ENCODE measurements around the gene CDCA3. TPM values are rescaled to one million over a fixed set of nuclear protein-coding genes. Genes with fewer than 3 reads are reported as not detected.
A peak's percentile ranks its signal among the peaks of the same experiment; 100 is the strongest.
"Not testable (repeated sequence)": the region's sequence is repeated elsewhere in the genome, so short reads cannot be mapped to it uniquely, and the experiment has no call there.

Gene CDCA3
- total RNA-seq (2014; rRNA removed; shearing (Covaris generic)): 30.8 and 52.8 TPM in 2 replicates

- DNase-seq (ENCODE audit: low spot score): peak; percentile 94
These were observed at the start of gene CDCA3 for GRCh38 chr12:6851153-6851920. TSS of gene CDCA3 (minus strand) at chr12:6851286. CDS start at chr12:6850952, 334 bp downstream.

- DNase-seq (ENCODE audit: low spot score): no peak
These were observed 48.9 kb upstream of the CDCA3 start for GRCh38 chr12:6899837-6900519.

DNA sequence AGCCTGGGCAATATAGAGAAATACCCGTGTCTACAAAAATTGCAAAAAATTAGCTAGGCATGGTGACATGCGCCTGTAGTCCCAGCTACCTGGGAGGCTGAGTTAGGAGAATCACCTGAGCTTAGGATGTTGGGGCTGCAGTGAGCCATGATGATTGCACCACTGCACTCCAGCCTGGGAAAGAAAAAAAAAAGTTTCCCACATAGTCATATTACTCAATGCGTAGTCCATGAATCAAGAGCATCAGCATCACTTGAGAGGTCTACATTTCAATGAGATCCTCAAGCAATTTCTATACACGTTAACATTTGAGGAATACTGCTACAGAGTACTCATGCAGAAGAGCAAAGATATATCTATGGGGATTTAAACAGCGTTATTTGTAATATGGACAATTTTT is 48.3 kb upstream of the CDCA3 start:
- DNase-seq (ENCODE audit: low spot score): no peak

- no peak for DNase-seq (ENCODE audit: low spot score)
These were observed 45.9 kb upstream of the CDCA3 start for GRCh38 chr12:6896846-6897435.

GRCh38 chr12:6894321-6894720 is 43.2 kb upstream of the CDCA3 start:
- DNase-seq (ENCODE audit: low spot score): no peak

- DNase-seq (ENCODE audit: low spot score): not testable (repeated sequence)
These were observed 41.6 kb upstream of the CDCA3 start for GRCh38 chr12:6892683-6893082.

GRCh38 chr12:6891646-6892001 is 40.5 kb upstream of the CDCA3 start:
- no peak for DNase-seq (ENCODE audit: low spot score)

- peak; percentile 76 for DNase-seq (ENCODE audit: low spot score)
These were observed 39.9 kb upstream of the CDCA3 start for GRCh38 chr12:6890789-6891645.

GRCh38 chr12:6889775-6890573 is 38.9 kb upstream of the CDCA3 start:
- not testable (repeated sequence) for DNase-seq (ENCODE audit: low spot score)

- not testable (repeated sequence) for DNase-seq (ENCODE audit: low spot score)
These were observed 37.7 kb upstream of the CDCA3 start for GRCh38 chr12:6888794-6889193.

- no peak for DNase-seq (ENCODE audit: low spot score)
These were observed 37.3 kb upstream of the CDCA3 start for GRCh38 chr12:6888360-6888759.

DNA sequence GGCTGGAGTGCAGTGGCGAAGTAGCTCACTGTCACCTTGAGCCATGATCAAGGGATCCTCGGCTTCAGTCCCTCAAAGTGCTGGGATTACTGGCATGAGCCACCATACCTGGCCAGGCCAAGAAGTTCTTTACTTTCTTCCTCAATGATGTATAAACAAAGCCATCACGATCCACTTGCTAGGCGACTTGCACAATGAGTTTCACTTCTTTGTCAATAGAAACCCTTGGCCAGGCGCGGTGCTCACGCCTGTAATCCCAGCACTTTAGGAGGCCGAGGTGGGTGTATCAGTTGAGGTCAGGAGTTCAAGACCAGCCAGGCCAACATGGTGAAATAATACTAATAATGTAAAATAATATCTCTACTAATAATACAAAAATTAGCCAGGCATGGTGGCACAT is 36.4 kb upstream of the CDCA3 start:
- DNase-seq (ENCODE audit: low spot score): no peak

- not testable (repeated sequence) for DNase-seq (ENCODE audit: low spot score)
These were observed 35.3 kb upstream of the CDCA3 start for GRCh38 chr12:6886206-6886999.

GRCh38 chr12:6884539-6884938 is 33.5 kb upstream of the CDCA3 start:
- DNase-seq (ENCODE audit: low spot score): no peak

DNA sequence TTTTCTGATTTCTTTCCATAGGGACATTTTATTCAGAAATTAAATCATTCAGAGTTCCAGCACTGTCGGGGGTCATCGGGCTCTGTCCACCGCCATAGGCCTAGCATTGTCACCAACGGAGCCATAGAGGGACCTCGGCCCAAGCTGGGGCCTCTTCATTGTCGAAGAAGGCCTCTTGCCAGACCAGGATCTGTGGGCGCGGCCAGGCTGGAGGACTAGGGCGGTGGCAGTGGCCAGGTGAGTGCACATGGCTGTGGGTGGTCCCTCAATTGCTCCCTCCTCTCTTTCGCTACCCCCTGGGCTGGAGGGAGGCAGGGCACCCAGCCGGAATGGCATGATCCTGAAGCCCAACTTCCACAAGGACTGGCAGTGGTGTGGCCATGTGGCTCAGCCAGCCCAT is 32.6 kb upstream of the CDCA3 start:
- no peak for DNase-seq (ENCODE audit: low spot score)

GRCh38 chr12:6883252-6883651 is 32.2 kb upstream of the CDCA3 start:
- no peak for DNase-seq (ENCODE audit: low spot score)

- DNase-seq (ENCODE audit: low spot score): not testable (repeated sequence)
These were observed 28.7 kb upstream of the CDCA3 start for GRCh38 chr12:6879824-6880223.

GRCh38 chr12:6874015-6874368 is 22.9 kb upstream of the CDCA3 start:
- DNase-seq (ENCODE audit: low spot score): not testable (repeated sequence)

DNA sequence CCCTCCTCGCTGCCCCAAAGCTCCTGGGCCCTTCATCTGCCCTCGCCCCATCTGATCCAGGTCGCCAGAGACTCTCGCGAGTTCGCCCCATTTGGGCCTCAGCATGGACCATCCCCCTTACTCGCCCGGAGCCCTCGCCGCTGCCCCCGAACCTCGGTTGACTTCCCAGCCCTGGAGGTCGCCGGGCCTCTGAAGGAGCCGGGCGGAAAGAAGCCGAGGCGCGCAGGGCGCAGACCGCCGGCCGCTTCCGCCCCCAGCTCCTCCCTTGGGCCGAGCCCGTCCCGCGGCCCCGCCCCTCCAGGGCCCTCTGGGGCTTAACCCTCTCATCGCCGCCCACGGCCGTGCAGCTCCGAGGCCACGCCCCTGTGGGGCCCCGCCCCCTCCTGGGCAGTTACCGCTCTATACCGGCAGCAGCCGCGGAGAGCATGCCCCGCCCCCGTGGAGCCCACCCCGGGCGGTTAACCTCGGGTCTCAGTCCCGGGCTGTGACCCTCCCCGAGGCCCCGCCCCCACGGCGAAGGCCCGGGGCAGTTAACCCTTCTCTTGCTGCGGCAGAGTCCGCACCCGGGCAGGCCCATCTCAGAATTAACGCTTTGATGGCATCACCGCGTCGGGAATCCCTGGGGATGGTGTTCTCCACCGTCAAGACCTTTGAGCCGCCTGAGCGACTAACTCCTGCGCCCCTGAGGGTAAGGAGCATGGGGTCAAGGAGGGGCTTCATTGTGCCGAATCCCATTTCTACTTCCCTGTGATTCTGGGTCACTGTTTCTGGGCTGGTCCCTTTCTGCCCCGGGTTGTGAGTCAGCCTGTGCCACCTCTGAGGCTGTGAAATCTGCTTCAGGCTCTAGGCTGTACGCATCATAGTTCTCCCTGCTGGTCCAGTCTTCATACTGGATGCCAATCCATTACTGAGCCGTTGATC is 22.3 kb upstream of the CDCA3 start, which contains the start of gene SPSB2:
Gene SPSB2, minus strand, starts transcription at position 210 of the 921 bp plus-strand sequence. CDS start 402 bp downstream, outside the sequence.
- DNase-seq (ENCODE audit: low spot score): peak; percentile 71
